ENCODE measurements around the gene OPHN1. TPM values are rescaled to one million over a fixed set of nuclear protein-coding genes. Genes with fewer than 3 reads are reported as not detected.
A peak's percentile ranks its signal among the peaks of the same experiment; 100 is the strongest.

Gene OPHN1
- total RNA-seq, 1 donor from 2014 or later, result 10.9 TPM

DNA sequence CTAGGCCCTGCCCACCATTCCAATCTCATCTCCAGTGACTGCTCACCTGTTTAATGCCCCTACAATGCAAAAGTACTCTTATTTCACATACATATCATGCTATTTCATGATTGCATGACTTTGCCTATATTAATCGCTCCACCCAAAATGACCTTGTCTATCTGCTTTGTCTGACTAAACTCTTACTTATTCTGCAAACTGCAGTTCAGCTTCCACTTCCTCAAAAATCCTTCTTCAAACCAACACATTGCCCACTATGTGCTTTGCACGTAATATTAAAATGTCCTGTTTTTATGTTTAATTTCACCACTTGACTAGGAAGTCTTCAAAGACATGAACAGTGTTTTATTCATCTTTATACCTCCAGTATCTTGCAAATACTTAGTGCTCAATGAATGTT lies 229.6 kb downstream of the OPHN1 start:
- Mint-ChIP-seq H3K36me3 (ENCODE audit: unreplicated experiment) (no peaks in the 10 kb centered on the region), H3K27me3 (ENCODE audit: unreplicated experiment) (no peaks in the 10 kb centered on the region), H3K4me3 (ENCODE audit: unreplicated experiment) (no peak overlapping the region), H3K4me1 (ENCODE audit: unreplicated experiment) (no peaks in the 10 kb centered on the region), H3K9me3 (ENCODE audit: unreplicated experiment) (peaks cover 11% of the 10 kb centered on the region), H3K27ac (ENCODE audit: unreplicated experiment) (no peak overlapping the region)
- TF ChIP-seq, protein P1, sequence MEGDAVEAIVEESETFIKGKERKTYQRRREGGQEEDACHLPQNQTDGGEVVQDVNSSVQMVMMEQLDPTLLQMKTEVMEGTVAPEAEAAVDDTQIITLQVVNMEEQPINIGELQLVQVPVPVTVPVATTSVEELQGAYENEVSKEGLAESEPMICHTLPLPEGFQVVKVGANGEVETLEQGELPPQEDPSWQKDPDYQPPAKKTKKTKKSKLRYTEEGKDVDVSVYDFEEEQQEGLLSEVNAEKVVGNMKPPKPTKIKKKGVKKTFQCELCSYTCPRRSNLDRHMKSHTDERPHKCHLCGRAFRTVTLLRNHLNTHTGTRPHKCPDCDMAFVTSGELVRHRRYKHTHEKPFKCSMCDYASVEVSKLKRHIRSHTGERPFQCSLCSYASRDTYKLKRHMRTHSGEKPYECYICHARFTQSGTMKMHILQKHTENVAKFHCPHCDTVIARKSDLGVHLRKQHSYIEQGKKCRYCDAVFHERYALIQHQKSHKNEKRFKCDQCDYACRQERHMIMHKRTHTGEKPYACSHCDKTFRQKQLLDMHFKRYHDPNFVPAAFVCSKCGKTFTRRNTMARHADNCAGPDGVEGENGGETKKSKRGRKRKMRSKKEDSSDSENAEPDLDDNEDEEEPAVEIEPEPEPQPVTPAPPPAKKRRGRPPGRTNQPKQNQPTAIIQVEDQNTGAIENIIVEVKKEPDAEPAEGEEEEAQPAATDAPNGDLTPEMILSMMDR (IDR thresholded peaks at IDR 0.05), result no peak
- DNase-seq (ENCODE audit: extremely low spot score, unreplicated experiment), result no peak

DNA sequence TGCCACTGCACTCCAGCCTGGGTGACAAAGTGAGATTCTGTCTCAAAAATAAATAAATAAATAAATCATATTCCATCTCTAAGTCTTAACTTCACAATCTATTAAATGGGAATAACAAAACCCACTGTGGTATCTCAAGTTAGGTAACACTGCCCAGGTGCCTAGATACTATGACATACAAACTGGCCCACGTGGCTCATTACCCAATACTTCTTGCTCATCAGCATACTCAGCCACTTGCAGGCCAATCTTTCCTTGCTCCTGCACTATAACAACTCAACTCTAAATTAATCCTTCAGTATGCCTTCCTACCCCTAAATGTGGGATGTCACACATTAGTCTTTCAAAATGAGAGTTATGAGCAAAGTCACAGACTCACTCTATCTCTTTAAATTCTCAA lies 230.1 kb downstream of the OPHN1 start:
- Mint-ChIP-seq H3K27ac (ENCODE audit: unreplicated experiment) (no peak overlapping the region), H3K4me1 (ENCODE audit: unreplicated experiment) (no peaks in the 10 kb centered on the region), H3K36me3 (ENCODE audit: unreplicated experiment) (no peaks in the 10 kb centered on the region), H3K9me3 (ENCODE audit: unreplicated experiment) (peaks cover 7% of the 10 kb centered on the region), H3K27me3 (ENCODE audit: unreplicated experiment) (no peaks in the 10 kb centered on the region), H3K4me3 (ENCODE audit: unreplicated experiment) (no peak overlapping the region)
- no peak for DNase-seq (ENCODE audit: extremely low spot score, unreplicated experiment)
- TF ChIP-seq, protein P1 (IDR thresholded peaks at IDR 0.05), result no peak

GRCh38 chrX:68199062-68199848 lies 234.0 kb downstream of the OPHN1 start:
- TF ChIP-seq, protein P1 (IDR thresholded peaks at IDR 0.05), result no peak
- Mint-ChIP-seq H3K4me1 (ENCODE audit: unreplicated experiment) (no peaks in the 10 kb centered on the region), H3K36me3 (ENCODE audit: unreplicated experiment) (no peaks in the 10 kb centered on the region), H3K4me3 (ENCODE audit: unreplicated experiment) (no peak overlapping the region), H3K9me3 (ENCODE audit: unreplicated experiment) (peaks cover 7% of the 10 kb centered on the region), H3K27ac (ENCODE audit: unreplicated experiment) (no peak overlapping the region), H3K27me3 (ENCODE audit: unreplicated experiment) (no peaks in the 10 kb centered on the region)
- DNase-seq (ENCODE audit: extremely low spot score, unreplicated experiment), result no peak

GRCh38 chrX:68196939-68197791 lies 236.1 kb downstream of the OPHN1 start:
- Mint-ChIP-seq H3K9me3 (ENCODE audit: unreplicated experiment) (no peaks in the 10 kb centered on the region), H3K36me3 (ENCODE audit: unreplicated experiment) (no peaks in the 10 kb centered on the region), H3K27me3 (ENCODE audit: unreplicated experiment) (no peaks in the 10 kb centered on the region), H3K4me3 (ENCODE audit: unreplicated experiment) (no peak overlapping the region), H3K27ac (ENCODE audit: unreplicated experiment) (no peak overlapping the region), H3K4me1 (ENCODE audit: unreplicated experiment) (no peaks in the 10 kb centered on the region)
- no peak for DNase-seq (ENCODE audit: extremely low spot score, unreplicated experiment)
- TF ChIP-seq, protein P1 (IDR thresholded peaks at IDR 0.05), result peak; percentile 74

DNA sequence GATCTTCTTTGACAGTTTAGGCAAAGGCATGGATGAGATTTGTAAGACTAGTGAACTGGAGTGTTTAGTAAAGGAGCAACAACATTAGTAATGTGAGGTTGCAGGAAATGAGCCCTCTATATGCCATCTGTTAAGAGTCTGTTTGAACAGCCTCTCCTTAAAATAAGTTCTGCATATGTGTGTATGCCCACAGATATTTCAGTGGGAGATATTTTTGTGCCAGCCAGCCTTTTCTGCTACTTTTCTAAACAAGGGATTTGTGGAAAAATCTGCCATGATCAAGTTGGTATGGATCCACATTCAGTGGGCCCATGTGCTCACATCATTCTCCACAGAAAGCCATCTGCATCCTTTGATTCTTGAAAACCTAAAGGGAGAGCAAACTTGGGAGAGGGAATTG lies 237.7 kb downstream of the OPHN1 start:
- Mint-ChIP-seq H3K9me3 (ENCODE audit: unreplicated experiment) (no peaks in the 10 kb centered on the region), H3K27me3 (ENCODE audit: unreplicated experiment) (no peaks in the 10 kb centered on the region), H3K36me3 (ENCODE audit: unreplicated experiment) (no peaks in the 10 kb centered on the region), H3K27ac (ENCODE audit: unreplicated experiment) (no peak overlapping the region), H3K4me3 (ENCODE audit: unreplicated experiment) (no peak overlapping the region), H3K4me1 (ENCODE audit: unreplicated experiment) (no peaks in the 10 kb centered on the region)
- DNase-seq (ENCODE audit: extremely low spot score, unreplicated experiment), result no peak
- TF ChIP-seq, protein P1 (IDR thresholded peaks at IDR 0.05), result no peak

Measured in osteocyte (in vitro differentiated cells).